ENCODE measurements around the gene GIPC1. TPM values are rescaled to one million over a fixed set of nuclear protein-coding genes. Genes with fewer than 3 reads are reported as not detected.

Gene GIPC1
- total and polyA plus RNA-seq, 9 of the 15 experiments (the other 6 are each of a cell fraction or from before 2014, with no cell fraction given) = 0.49 to 54.7 (median 24.8) TPM

DNA sequence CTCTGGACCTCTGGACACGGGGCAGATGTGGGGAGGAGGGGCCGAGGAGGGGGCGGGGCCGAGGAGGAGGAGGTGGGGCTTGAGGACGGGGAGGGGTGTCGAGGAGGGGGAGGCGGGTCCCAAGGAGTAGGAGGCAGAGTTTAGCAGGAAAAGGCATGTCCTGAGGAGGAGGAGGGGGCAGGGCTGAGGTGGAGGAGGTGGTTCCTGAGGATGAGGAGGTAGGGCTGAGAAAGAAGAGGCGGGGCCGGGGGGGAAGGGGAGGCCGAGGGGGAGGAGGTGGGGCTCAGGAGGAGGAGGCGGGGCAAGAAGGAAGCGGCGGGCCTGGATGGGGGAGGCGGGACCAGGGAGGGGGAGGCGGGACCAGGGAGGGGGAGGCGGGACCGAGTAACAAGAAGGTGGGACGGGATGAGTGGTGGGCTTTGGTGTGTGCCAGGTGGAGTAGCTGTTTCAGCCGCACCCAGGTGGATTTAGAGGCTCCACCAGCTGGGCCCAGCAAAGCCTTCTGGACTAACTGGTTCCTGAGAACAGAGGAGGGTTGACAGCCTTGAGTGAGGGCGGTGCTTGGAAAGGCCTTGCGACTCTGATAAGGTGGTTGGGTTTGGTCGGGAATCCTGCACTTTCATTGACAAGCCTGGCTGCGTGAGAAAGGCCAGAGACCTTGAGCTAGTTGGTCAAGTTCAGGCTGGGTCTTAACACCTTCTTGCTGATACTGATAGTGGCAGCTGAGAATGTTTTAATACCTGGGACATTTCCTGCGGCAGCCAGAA lies 41.2 kb upstream of the GIPC1 start (continued):
- TF ChIP-seq, protein P1, sequence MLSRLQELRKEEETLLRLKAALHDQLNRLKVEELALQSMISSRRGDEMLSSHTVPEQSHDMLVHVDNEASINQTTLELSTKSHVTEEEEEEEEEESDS (CRISPR knock-in tag; IDR thresholded peaks at IDR 0.05) = no peak
- TF ChIP-seq SP2 (IDR thresholded peaks at IDR 0.05; ENCODE audit: extremely low read depth, low read depth, low read length, poor library complexity, severe bottlenecking) (no peak), SMAD4 (CRISPR knock-in tag; conservative IDR thresholded peaks at IDR 0.05) (peak; percentile 60), PTBP1 (IDR thresholded peaks at IDR 0.05; ENCODE audit: low read depth, low read length) (0 out of 2 replicates have a peak, but pooled peaks have one; percentile 39), SIN3A (IDR thresholded peaks at IDR 0.05; ENCODE audit: borderline replicate concordance in 2 of 2, control insufficient read depth in 1 of 2, low read depth in 2 of 2, low read length in 2 of 2) (peak in 1 of 2 experiments; percentile 5; a peak in 1 of 4 replicates), CXXC5 (CRISPR knock-in tag; IDR thresholded peaks at IDR 0.05) (peak; percentile 62), ARID1B (IDR thresholded peaks at IDR 0.05) (peak; percentile 83), HNRNPK (IDR thresholded peaks at IDR 0.05; ENCODE audit: low read depth, low read length, poor library complexity, severe bottlenecking) (no peak), ZBTB7A (IDR thresholded peaks at IDR 0.05; ENCODE audit: borderline replicate concordance, control insufficient read depth, low read depth, low read length) (peak; percentile 24; the same call in 1 of the 2 replicates), ATF1 (CRISPR knock-in tag; IDR thresholded peaks at IDR 0.05) (no peak), ATF1 (tag; IDR thresholded peaks at IDR 0.05) (peak; percentile 17; the same call in 1 of the 2 replicates)
- TF ChIP-seq, protein P2, sequence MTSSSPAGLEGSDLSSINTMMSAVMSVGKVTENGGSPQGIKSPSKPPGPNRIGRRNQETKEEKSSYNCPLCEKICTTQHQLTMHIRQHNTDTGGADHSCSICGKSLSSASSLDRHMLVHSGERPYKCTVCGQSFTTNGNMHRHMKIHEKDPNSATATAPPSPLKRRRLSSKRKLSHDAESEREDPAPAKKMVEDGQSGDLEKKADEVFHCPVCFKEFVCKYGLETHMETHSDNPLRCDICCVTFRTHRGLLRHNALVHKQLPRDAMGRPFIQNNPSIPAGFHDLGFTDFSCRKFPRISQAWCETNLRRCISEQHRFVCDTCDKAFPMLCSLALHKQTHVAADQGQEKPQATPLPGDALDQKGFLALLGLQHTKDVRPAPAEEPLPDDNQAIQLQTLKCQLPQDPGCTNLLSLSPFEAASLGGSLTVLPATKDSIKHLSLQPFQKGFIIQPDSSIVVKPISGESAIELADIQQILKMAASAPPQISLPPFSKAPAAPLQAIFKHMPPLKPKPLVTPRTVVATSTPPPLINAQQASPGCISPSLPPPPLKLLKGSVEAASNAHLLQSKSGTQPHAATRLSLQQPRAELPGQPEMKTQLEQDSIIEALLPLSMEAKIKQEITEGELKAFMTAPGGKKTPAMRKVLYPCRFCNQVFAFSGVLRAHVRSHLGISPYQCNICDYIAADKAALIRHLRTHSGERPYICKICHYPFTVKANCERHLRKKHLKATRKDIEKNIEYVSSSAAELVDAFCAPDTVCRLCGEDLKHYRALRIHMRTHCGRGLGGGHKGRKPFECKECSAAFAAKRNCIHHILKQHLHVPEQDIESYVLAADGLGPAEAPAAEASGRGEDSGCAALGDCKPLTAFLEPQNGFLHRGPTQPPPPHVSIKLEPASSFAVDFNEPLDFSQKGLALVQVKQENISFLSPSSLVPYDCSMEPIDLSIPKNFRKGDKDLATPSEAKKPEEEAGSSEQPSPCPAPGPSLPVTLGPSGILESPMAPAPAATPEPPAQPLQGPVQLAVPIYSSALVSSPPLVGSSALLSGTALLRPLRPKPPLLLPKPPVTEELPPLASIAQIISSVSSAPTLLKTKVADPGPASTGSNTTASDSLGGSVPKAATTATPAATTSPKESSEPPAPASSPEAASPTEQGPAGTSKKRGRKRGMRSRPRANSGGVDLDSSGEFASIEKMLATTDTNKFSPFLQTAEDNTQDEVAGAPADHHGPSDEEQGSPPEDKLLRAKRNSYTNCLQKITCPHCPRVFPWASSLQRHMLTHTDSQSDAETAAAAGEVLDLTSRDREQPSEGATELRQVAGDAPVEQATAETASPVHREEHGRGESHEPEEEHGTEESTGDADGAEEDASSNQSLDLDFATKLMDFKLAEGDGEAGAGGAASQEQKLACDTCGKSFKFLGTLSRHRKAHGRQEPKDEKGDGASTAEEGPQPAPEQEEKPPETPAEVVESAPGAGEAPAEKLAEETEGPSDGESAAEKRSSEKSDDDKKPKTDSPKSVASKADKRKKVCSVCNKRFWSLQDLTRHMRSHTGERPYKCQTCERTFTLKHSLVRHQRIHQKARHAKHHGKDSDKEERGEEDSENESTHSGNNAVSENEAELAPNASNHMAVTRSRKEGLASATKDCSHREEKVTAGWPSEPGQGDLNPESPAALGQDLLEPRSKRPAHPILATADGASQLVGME (CRISPR knock-in tag; IDR thresholded peaks at IDR 0.05) = no peak
- TF ChIP-seq, protein P3, sequence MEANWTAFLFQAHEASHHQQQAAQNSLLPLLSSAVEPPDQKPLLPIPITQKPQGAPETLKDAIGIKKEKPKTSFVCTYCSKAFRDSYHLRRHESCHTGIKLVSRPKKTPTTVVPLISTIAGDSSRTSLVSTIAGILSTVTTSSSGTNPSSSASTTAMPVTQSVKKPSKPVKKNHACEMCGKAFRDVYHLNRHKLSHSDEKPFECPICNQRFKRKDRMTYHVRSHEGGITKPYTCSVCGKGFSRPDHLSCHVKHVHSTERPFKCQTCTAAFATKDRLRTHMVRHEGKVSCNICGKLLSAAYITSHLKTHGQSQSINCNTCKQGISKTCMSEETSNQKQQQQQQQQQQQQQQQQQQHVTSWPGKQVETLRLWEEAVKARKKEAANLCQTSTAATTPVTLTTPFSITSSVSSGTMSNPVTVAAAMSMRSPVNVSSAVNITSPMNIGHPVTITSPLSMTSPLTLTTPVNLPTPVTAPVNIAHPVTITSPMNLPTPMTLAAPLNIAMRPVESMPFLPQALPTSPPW (CRISPR knock-in tag; IDR thresholded peaks at IDR 0.05) = peak; percentile 95

Measured in K562 (cell line).